ENCODE measurements around the gene HSD17B8.

The HSD17B8 gene

DNA sequence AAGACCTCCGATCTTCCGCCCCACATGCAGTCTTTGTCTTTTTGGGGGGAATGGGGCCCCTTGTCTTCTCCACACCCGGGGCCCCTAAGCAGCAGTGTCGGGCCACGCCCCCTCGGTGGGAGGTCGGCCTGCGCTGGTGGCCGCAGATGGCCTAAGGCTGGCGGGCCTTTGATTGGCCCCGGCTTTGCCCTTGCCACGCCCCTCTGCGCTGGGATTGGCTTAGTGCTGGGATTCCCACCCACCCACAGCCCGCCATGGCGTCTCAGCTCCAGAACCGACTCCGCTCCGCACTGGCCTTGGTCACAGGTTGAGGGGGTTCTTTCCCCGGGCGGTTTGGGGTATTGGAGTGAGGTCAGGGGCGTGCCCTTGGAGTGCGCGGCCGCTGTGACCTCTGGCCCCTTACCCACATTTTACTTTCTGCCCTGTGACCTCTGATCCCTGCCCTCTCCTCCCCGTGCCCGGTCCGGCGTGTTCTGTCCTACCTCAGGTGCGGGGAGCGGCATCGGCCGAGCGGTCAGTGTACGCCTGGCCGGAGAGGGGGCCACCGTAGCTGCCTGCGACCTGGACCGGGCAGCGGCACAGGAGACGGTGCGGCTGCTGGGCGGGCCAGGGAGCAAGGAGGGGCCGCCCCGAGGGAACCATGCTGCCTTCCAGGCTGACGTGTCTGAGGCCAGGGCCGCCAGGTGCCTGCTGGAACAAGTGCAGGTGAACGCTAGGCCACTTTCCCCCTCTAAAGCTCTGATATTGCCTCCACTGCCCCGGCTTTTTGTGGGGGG, at the start of gene HSD17B8:
HSD17B8 (plus strand) TSS at position 241 of the 776 bp plus-strand sequence; CDS start at position 255, 14 bp downstream.
- peak; percentile 95 for DNase-seq

GRCh38 chr6:33156561-33156960, 47.9 kb upstream of the HSD17B8 start:
- no peak for DNase-seq

GRCh38 chr6:33156964-33157363, 47.5 kb upstream of the HSD17B8 start:
- no peak for DNase-seq

GRCh38 chr6:33160096-33160495, 44.4 kb upstream of the HSD17B8 start:
- DNase-seq = no peak

DNA sequence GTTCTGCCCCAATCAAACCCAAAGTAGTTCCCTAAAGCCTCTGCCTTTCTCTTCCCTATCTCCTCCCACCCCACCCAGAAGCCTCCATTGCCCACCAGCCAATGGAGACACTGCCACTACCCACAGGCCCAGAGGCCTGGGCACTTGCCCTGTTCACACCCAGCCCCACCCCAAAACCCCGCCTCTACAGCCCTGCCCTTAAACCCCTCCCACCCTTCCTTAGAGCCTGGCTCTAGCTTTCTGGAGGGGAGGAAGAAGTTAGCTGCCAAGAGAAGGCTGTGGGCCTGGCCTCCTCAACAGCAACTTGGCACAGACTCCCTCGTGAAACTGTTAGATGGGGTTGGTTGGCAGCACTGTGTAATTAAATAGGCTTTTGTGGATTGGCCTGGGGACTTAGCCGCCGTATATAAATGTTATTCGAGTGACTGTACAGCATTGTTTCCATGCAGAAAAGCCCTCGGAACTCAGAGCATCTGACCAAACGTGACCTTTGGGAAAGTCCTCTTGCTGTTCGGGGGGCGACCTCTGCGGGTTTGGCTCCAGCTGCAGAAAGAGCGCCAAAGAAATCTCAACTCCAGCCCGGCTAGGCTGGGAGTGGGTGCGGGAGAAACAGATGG, 43.6 kb upstream of the HSD17B8 start:
- peak; percentile 50 for DNase-seq

GRCh38 chr6:33161354-33162331, 42.8 kb upstream of the HSD17B8 start:
- DNase-seq = peak; percentile 82

DNA sequence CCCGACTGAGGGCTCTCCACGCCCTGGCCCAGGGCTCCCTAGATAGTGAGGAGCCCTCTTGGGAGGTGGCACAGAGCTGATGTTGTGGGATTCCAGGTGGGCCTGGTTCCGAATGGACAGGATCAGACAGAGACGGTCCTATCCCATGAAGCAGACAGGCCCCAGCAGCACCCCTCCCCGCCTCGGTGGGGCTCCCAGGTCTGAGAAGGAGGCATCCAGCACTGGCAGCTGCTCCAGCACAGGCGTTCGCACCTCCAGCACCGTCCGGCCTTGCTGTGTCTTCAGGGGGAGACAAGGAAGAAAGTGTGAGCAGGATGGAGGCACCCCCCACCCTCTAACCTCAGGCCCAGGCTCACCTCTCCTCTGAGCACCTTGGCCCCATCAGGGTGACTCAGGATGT, 40.9 kb upstream of the HSD17B8 start:
- DNase-seq = peak; percentile 38

- peak; percentile 52 for DNase-seq
Observed at GRCh38 chr6:33164176-33164575, 40.3 kb upstream of the HSD17B8 start.

- peak; percentile 29 for DNase-seq
Observed at GRCh38 chr6:33164665-33165373, 39.6 kb upstream of the HSD17B8 start.

DNA sequence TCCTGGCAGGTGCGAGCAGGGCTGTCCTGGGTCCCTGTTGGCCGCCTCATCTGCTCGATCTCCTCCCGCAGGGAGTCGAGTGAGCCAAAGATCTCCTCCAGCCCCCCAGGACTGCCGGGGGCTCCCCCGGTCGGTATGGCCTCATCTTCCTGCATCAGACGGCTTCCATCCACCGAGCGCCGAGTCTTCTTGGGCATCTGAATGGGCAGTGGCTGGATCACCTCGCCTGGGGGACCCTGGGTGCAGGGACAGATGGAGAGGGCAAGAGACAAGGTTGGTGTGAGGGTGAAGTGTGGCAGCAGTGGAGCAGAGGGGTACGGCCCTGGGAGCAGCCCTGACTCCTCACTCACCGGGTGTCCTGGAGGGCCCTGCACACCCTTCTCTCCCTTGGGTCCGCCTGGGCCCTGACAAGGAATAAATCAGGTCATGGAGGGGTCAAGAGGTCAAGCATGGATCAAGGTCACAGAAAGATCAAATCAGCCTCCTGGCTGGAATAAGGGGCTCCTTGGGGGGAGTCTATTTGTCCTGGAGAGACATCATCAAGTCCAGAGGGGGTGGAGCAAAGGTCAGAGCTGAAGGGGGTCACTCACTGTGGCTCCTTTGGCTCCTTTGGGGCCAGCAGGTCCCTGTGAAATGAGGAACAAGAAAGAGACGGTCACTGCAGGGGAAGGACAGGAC, 38.7 kb upstream of the HSD17B8 start:
- DNase-seq = peak; percentile 45

DNA sequence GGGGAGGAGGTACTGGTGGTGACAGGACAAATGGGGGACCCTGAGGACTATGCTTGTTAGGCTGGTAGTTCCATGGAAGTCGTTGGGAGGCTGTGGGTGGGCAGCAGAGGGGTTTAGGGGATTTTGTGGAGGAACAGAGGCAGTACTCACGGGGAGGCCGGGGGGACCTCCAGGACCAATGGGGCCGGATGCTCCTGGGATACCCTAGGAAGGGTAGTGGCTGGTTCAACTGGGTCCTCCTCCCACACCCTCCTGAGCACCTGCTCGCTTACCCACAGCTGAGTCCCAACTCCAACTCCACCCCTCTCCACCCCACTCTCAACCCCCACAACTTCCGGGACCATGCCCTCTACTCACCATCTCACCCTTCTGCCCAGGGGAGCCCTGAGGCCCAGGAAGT, 38.1 kb upstream of the HSD17B8 start:
- DNase-seq = no peak

GRCh38 chr6:33166811-33167210, 37.6 kb upstream of the HSD17B8 start:
- peak; percentile 42 for DNase-seq

DNA sequence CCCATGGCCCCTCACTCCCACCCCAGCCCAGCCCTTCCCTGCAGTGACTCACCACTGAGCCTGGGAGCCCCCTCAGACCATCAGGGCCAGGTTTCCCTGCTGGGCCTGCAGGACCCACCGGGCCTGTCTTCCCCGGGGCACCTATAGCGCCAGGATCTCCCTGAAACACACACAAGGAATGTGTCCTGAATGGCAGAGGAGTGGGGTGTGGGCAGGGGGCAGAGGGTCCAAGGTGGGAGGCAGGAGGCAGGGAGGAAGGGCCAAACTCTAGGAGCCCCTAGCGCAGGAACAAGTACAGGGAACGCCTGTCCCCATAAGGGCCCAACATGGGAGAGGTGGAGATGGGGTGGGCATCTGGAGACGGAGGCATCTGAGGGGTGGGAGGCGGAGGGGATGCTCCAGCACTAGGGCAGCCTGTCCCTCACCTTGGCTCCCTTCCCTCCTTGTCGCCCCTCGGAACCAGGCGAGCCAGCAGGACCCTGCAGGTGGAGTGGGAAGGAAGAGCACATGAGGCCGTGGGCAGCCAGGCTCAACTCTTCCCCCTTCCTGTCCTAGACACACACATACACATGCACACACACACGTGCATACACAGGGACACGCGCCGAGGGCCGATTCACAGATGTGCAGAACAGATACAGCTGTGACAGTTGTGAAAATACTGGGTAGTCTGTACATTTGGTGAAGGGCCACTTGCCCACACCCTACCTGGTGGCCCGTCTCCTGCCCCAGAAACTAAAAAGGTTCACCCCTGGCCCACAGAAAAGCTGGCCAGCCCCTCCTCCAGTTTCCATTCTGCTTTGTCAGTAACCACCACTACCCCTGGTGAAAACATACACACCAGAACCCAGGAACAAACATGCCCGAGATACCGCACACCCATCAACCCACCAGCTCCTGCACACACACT, 36.8 kb upstream of the HSD17B8 start:
- DNase-seq = peak; percentile 37

DNA sequence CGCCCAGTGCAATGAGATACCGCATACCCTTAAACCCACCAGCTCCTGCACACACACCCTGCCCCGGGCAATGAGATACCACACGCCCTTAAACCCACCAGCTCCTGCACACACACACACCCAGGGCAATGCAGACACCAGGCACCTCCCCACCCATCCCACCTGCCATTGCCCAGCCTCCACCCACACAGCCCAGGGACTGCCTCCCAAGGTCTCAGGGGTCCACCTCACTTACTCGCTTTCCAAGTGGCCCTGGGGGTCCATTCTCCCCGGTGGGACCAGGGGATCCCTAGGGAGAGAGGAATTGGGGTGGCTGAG, 36.2 kb upstream of the HSD17B8 start:
- peak; percentile 44 for DNase-seq

DNA sequence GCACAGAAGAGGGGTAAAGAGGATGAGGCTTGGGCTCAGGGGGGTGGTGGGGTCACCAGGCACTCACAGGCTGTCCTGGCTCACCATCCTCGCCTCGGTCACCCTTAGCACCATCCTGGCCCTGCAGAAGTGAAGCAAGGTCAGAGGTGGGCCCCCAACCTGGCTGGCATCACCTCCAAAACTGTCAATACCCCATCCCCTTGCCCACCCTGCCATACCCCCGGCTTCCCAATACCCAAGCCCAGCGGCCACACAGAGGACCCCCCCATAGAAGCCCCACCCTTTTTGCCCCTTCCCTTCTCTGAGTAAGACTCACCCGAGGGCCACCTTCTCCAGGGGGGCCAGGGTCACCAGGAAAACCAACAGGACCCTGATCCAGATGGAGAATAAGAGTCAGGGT, 35.8 kb upstream of the HSD17B8 start:
- DNase-seq = no peak

GRCh38 chr6:33169291-33170175, 34.9 kb upstream of the HSD17B8 start:
- DNase-seq = peak; percentile 44

DNA sequence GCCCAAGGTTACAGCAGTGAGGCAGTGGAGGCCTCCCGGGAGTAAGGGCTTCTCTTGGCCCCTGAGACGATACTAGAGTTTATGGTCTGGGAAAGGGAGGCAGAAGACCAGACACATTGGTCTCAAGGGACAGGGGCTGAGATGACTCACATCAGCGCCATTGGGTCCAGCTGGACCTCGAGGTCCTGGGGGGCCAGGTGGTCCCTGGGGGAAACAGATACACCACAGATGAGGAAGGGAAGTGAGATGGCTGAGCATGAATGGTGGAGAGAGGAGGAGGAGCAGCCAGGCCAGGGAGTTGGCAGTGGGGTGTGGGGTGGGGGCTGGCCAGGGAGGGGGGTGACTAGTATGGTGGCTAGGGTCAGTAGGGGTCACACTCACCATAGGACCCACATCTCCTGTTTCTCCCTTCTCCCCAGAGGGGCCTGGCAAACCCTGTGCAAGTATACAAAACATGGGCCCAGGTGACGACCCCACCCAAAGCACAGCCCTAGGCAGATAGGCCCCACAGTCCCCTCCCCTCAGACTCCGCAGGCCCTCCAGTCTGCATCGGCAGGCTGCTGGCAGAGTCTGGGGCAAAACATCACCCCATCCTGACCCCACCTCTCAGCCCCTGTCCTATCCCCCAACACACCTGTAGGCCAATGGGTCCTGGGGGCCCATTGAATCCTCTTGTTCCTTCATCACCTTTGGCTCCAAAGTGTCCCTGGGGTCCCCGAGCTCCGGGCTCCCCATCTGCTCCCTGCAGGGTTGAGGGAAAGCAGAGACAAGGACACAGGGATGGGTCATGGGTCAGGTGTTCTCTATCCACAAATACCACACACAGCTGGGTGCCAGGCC, 34.1 kb upstream of the HSD17B8 start:
- DNase-seq = no peak

- DNase-seq = no peak
Observed at GRCh38 chr6:33171016-33171879, 33.2 kb upstream of the HSD17B8 start.

Measured in islet precursor cell (in vitro differentiated cells).